HepG2 (cell line): Measurements from ENCODE around the gene WASHC4.

ENCODE experiments used
- ATF2 ChIP-seq: sonication (generic); formaldehyde crosslinking; IDR thresholded peaks from 2 replicates; pipeline ENCODE4 v1.4.0; 2020; ENCODE audit warnings: missing genetic modification reagents
- MLX ChIP-seq: IDR thresholded peaks from 2 replicates; pipeline ENCODE4 v1.6.1; 2016
- ZBTB7A ChIP-seq: sonication (generic); formaldehyde crosslinking; IDR thresholded peaks from 2 replicates; pipeline ENCODE4 v1.8.0; 2022; ENCODE audit warnings: mild to moderate bottlenecking, missing genetic modification reagents
- ZNF687 ChIP-seq: sonication (generic); formaldehyde crosslinking; IDR thresholded peaks from 2 replicates; pipeline ENCODE4 v1.5.1; 2020; ENCODE audit warnings: mild to moderate bottlenecking, missing genetic modification reagents, moderate library complexity

DNA sequence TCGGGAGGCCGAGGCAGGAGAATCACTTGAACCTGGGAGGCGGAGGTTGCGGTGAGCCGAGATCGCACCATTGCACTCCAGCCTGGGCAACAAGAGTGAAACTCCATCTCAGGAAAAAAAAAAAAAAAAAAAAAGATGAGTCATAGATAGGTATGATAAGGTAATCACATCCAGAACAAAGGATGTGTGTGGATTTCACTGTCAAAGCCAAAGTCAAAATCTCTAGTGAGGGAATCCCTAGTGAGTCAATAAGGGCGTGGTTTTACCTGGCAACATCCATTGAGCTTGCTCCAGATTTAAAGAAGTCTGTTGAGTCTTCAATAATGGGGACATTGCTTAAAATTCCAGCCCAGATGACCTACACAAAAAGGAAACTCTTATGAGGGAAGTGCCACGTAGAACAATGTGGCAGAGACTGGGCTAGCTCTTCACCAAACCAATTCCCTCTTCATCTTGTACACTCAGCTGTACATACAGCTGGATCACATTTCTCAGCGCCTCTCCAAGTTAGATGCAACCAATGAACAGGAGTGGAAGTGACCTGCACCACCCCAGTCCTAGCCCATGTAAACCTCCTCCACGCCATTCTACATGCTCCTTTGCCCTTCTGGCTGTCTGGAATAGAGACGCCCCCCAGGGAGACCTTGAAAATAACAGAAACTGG lies 46.7 kb upstream of the WASHC4 start:
- no peak for TF ChIP-seq MLX
- no peak for TF ChIP-seq ZNF687 (CRISPR knock-in tag)
- no peak for TF ChIP-seq ATF2 (CRISPR knock-in tag)
- no peak for TF ChIP-seq ZBTB7A (CRISPR knock-in tag)
